WERI-Rb-1 (cell line): ENCODE measurements around the gene IL15.

Experiments
- DNase-seq: peaks from one replicate; pipeline ENCODE4 v3.0.0-alpha.2; 2020
- H3K27ac ChIP-seq: fragments of 250-450 bp; sonication (Bioruptor Pico); 2 replicates; pipeline ENCODE4 v1.5.1; 2020; ENCODE audit warnings: mild to moderate bottlenecking, moderate library complexity
- H3K27me3 ChIP-seq: fragments of 250-450 bp; sonication (Bioruptor Pico); 2 replicates; pipeline ENCODE4 v1.5.1; 2021; ENCODE audit warnings: mild to moderate bottlenecking, low read depth, moderate library complexity; ENCODE audit not compliant: insufficient read depth, severe bottlenecking
- H3K36me3 ChIP-seq: fragments of 250-450 bp; sonication (Bioruptor Pico); 2 replicates; pipeline ENCODE4 v1.5.1; 2020; ENCODE audit warnings: mild to moderate bottlenecking, moderate library complexity
- H3K4me3 ChIP-seq: 2 replicates; pipeline ENCODE4 v1.5.1; 2011; ENCODE audit warnings: low read depth, mild to moderate bottlenecking, control low read depth, low read length
- H3K9me3 ChIP-seq: fragments of 250-450 bp; sonication (Bioruptor Pico); 2 replicates; pipeline ENCODE4 v1.5.1; 2021; ENCODE audit warnings: mild to moderate bottlenecking, moderate library complexity; ENCODE audit not compliant: severe bottlenecking
- TF ChIP-seq, protein P1 (sequence below): IDR thresholded peaks from 2 replicates; pipeline ENCODE4 v1.5.1; 2011; ENCODE audit warnings: low read depth, mild to moderate bottlenecking, control low read depth, inconsistent platforms, low read length

IL15 gene

DNA sequence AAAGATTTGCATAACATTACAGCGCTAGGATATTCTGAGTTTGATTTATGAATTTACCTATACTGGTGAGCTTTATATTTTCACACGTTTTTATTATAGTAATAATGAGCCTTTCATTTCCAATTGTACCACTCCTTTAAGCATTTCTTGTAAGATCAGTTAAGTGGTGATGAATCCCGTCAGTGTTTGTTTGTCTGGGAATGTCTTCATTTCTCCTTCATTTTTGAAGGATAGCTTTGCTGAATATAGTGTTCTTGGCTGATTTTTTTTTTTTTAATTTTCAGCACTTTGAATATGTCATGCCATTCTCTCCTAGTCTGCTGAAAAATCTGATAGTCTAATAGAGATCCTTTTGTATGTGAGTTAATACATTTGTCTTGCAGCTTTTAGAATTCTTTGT lies 70.1 kb downstream of the IL15 start:
- no peak for DNase-seq
- no peaks in the 10 kb centered on the region for H3K27me3 ChIP-seq
- no peaks in the 10 kb centered on the region for H3K36me3 ChIP-seq
- TF ChIP-seq, protein P1, sequence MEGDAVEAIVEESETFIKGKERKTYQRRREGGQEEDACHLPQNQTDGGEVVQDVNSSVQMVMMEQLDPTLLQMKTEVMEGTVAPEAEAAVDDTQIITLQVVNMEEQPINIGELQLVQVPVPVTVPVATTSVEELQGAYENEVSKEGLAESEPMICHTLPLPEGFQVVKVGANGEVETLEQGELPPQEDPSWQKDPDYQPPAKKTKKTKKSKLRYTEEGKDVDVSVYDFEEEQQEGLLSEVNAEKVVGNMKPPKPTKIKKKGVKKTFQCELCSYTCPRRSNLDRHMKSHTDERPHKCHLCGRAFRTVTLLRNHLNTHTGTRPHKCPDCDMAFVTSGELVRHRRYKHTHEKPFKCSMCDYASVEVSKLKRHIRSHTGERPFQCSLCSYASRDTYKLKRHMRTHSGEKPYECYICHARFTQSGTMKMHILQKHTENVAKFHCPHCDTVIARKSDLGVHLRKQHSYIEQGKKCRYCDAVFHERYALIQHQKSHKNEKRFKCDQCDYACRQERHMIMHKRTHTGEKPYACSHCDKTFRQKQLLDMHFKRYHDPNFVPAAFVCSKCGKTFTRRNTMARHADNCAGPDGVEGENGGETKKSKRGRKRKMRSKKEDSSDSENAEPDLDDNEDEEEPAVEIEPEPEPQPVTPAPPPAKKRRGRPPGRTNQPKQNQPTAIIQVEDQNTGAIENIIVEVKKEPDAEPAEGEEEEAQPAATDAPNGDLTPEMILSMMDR = no peak
- no peak overlapping the region for H3K4me3 ChIP-seq
- no peak overlapping the region for H3K27ac ChIP-seq
- peaks cover 2% of the 10 kb centered on the region for H3K9me3 ChIP-seq

DNA sequence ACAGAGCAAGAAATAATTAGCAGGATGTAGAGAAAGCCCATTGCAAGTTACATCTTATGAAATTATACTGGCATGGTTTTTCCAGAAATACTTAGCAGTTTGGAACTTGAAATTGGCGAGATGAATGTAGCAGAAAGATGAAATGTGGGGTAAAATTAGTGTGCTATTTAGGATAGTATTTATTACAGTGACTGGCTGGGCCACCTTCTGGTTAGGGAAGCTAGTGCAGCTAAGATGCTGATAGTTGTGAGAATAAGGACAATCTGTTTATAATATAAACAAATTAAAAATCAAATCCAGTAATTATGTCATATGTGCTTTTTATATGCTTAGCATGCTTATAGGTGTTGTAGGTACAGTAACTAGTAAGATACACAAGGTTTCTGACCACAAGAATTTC lies 74.8 kb downstream of the IL15 start:
- Histone ChIP-seq H3K36me3 (no peaks in the 10 kb centered on the region), H3K4me3 (no peak overlapping the region), H3K27me3 (no peaks in the 10 kb centered on the region), H3K9me3 (peaks cover 2% of the 10 kb centered on the region), H3K27ac (no peak overlapping the region)
- TF ChIP-seq, protein P1 = peak; percentile 54
- DNase-seq = no peak

DNA sequence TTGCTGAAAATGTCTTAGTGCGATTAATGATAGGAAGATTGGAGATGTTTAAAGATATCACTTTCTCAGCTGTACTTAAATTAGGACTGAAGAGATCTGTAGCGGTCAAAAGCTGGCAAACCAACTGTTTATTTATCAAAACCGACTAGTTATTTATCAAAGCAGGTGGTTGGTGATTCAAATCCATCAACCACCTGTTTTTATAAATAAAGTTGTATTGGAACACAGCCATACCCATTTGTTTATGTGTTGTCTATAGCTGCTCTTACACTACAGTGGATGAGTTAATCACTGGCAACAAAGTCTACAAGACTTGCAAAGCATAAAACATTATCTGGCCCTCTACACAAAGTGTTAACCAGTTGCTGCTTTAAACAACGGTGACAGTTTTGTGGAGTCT lies 76.8 kb downstream of the IL15 start:
- H3K27ac ChIP-seq = no peak overlapping the region
- no peaks in the 10 kb centered on the region for H3K27me3 ChIP-seq
- DNase-seq = no peak
- H3K9me3 ChIP-seq = no peaks in the 10 kb centered on the region
- H3K4me3 ChIP-seq = no peak overlapping the region
- H3K36me3 ChIP-seq = no peaks in the 10 kb centered on the region
- TF ChIP-seq, protein P1 = no peak

DNA sequence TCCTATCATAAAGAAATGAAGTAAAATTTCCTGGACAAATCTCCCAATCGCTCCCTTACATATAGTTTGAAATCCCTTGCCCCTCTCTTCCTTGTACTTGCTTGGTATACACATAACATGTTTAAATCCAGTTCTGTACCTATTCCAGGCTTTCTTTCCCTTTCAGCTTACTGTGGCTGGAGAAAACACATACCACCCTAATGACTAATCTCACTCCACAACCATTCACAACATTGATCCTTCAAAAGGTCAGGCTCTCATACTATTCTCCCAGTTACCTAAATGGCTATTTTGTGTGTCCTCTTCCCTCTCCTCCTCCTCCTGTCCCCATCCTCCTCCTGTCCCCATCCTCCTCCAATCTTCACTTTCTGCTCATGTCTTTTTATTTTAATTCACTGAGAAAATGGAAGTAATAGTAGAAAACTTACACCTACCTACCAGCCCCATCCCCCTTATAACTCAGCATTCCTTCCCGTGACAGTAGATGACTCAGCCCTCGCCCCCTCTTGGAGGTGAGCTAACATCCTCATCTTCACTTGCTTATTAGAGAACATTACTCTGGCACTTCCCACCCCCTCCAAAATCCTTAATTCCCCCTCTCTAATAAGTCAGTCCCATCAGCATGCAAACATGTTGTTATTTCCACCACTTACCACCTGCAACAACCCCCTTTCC lies 77.5 kb downstream of the IL15 start:
- Histone ChIP-seq H3K4me3 (no peak overlapping the region), H3K36me3 (no peaks in the 10 kb centered on the region), H3K27ac (no peak overlapping the region), H3K27me3 (no peaks in the 10 kb centered on the region), H3K9me3 (no peaks in the 10 kb centered on the region)
- TF ChIP-seq, protein P1 = no peak
- no peak for DNase-seq

DNA sequence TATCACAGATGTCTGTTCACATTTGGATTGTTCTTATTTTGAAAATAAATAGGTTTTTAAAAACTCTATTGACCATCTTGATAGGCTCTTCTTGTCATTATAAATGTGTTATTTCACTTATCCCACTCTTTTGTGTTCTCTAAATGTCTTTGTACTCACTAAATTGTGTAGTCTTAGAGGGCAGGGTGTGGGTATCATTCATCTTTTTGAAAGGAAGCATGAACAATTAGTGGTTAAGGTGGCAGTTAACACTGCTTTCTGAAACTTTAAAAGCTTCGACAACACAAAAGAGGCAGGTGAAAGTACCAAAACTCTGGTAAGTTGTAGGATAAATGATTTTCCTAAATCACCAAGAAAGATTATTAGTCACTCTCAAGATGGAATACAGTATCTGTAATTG lies 83.2 kb downstream of the IL15 start:
- TF ChIP-seq, protein P1 = no peak
- Histone ChIP-seq H3K36me3 (no peaks in the 10 kb centered on the region), H3K27ac (no peak overlapping the region), H3K27me3 (no peaks in the 10 kb centered on the region), H3K9me3 (no peaks in the 10 kb centered on the region), H3K4me3 (no peak overlapping the region)
- DNase-seq = no peak

DNA sequence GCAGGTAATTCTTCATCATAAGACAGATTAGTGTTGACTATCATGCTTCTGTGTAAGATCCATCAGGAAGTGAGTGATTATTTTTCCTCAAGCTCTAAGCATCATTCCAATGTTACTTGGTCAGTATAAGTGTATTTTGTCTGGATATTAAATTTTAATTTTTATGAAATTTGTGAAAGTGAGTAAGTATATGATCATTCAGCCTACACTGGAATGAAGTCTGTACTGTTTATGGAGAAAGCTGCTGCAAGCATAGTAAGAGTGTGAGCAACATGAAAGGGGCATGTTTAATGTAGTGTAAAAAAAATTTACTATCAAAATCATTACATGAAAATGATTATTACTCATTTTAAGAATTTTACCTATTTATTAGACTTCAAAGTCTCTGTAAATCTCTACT lies 84.8 kb downstream of the IL15 start:
- H3K27ac ChIP-seq = no peak overlapping the region
- TF ChIP-seq, protein P1 = no peak
- DNase-seq = no peak
- H3K36me3 ChIP-seq = no peaks in the 10 kb centered on the region
- no peak overlapping the region for H3K4me3 ChIP-seq
- no peaks in the 10 kb centered on the region for H3K9me3 ChIP-seq
- H3K27me3 ChIP-seq = no peaks in the 10 kb centered on the region
